Measurements from ENCODE around the gene PIBF1.

DNA sequence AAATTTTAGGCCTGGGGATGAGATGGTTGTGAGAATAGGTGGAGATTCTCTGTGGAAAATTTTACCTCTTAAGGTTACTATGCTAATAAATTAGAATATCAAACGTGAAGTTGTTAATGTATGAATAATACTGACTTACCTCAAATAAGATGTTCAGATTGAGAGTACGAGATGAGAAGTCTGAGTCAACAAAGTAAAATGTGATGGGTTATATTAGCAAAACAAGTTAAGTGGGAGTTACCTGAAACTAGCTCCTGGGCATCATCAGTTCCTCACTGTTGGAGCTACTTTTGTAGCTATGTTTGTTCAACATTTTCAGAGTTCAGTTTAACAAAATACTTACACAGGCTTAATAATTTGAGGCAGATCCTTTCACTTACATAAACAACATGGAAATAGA, 108.6 kb downstream of the PIBF1 start:
- TF ChIP-seq, protein P1, sequence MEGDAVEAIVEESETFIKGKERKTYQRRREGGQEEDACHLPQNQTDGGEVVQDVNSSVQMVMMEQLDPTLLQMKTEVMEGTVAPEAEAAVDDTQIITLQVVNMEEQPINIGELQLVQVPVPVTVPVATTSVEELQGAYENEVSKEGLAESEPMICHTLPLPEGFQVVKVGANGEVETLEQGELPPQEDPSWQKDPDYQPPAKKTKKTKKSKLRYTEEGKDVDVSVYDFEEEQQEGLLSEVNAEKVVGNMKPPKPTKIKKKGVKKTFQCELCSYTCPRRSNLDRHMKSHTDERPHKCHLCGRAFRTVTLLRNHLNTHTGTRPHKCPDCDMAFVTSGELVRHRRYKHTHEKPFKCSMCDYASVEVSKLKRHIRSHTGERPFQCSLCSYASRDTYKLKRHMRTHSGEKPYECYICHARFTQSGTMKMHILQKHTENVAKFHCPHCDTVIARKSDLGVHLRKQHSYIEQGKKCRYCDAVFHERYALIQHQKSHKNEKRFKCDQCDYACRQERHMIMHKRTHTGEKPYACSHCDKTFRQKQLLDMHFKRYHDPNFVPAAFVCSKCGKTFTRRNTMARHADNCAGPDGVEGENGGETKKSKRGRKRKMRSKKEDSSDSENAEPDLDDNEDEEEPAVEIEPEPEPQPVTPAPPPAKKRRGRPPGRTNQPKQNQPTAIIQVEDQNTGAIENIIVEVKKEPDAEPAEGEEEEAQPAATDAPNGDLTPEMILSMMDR (IDR thresholded peaks at IDR 0.05): no peak
- no peak for TF ChIP-seq POLR2A (IDR thresholded peaks at IDR 0.05)

All from lower leg skin (tissue), 3 donors.